ENCODE measurements around the gene ADCYAP1R1.

DNA sequence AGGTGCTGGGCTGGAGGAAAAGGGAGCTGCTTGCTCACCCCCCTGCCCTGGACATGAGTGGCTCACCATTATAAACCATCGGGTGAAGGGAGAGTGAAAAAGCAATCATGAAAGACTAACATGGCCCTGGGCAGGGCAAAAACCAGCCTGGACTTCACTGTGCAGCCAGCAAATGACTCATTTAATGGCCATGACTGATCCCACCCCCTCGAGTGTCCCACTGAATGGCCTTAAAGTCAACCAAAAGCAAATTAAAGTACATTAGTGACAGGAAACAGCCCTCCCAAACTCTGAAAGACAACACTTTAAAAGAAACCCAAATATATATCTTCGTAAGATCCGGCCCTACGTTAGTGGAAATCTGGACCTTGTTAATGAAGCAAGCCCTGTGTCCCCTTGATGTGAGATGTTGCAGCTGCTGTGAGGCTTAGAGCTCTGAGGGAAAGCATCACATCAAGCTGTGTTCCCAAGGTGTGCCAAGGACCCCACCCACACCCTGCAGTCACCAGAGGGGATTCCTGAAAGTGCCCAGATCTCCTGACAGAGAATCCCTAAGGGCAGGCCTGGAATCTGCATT, 31.2 kb downstream of the ADCYAP1R1 start:
- TF ChIP-seq, protein P1, sequence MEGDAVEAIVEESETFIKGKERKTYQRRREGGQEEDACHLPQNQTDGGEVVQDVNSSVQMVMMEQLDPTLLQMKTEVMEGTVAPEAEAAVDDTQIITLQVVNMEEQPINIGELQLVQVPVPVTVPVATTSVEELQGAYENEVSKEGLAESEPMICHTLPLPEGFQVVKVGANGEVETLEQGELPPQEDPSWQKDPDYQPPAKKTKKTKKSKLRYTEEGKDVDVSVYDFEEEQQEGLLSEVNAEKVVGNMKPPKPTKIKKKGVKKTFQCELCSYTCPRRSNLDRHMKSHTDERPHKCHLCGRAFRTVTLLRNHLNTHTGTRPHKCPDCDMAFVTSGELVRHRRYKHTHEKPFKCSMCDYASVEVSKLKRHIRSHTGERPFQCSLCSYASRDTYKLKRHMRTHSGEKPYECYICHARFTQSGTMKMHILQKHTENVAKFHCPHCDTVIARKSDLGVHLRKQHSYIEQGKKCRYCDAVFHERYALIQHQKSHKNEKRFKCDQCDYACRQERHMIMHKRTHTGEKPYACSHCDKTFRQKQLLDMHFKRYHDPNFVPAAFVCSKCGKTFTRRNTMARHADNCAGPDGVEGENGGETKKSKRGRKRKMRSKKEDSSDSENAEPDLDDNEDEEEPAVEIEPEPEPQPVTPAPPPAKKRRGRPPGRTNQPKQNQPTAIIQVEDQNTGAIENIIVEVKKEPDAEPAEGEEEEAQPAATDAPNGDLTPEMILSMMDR (conservative IDR thresholded peaks at IDR 0.05; ENCODE audit: low read length): no peak
- no peak for TF ChIP-seq EZH2phosphoT487 (IDR thresholded peaks at IDR 0.05; ENCODE audit: borderline replicate concordance, low read depth, low read length)

Data from OCI-LY7 (cell line).